K562 (cell line): ENCODE results near the gene FAM83B. TPM values are rescaled to one million over a fixed set of nuclear protein-coding genes. Genes with fewer than 3 reads are reported as not detected.

Experiments used
- AFF1 ChIP-seq, 2 experiments: fragments of 450-650 bp; IDR thresholded peaks; 2 replicates each; pipeline ENCODE4 v1.6.1; 2018; ENCODE audit warnings: mild to moderate bottlenecking in 2 of 2, low read depth in 1 of 2; ENCODE audit not compliant: partially characterized antibody in 2 of 2
- SIX5 ChIP-seq, 2 experiments: IDR thresholded peaks; 2 replicates each; pipeline ENCODE4 v1.6.1; 2011; ENCODE audit warnings: low read length in 2 of 2, borderline replicate concordance in 1 of 2, low read depth in 1 of 2, mild to moderate bottlenecking in 1 of 2, moderate library complexity in 1 of 2; ENCODE audit not compliant: insufficient read depth in 1 of 2
- ZNF324 ChIP-seq: fragments of 250-450 bp; sonication (Bioruptor Pico); IDR thresholded peaks from 2 replicates; pipeline ENCODE4 v1.4.0; 2020; ENCODE audit warnings: mild to moderate bottlenecking
- polyA plus RNA-seq, 8 experiments: library from polyadenylated mRNA; depleted of rRNA in 4 of 8; stranded (reverse) in 5 of 8; unstranded in 3 of 8; fragments of >200 nt; fragmentation: Nextera tagmentation in 2 of 8; fragmentation: Illumina TruSeq in 1 of 8; extraction: Ambion mirVana in 2 of 8; extraction: Trizol in 1 of 8; gene quantifications; 2 replicates each; pipeline versions ENCODE4 v1.2.1 to v1.2.3, GENCODE V29; 2011 to 2014; ENCODE audit warnings: inconsistent platforms in 1 of 8, missing spikeins in 1 of 8
- total RNA-seq, 7 experiments: library from RNA; depleted of rRNA in 6 of 7; stranded (reverse); fragments of >200 nt in 6 of 7; fragmentation: Illumina TruSeq in 2 of 7; extraction: Trizol in 2 of 7; gene quantifications; 2 replicates each; pipeline versions ENCODE4 v1.2.1 to v1.2.3, GENCODE V29; 2011 to 2021; ENCODE audit warnings: low replicate concordance in 1 of 7
- TF ChIP-seq, protein P1 (sequence below): fragments of 450-650 bp; IDR thresholded peaks from 2 replicates; pipeline ENCODE4 v1.6.1; 2016; ENCODE audit warnings: borderline replicate concordance

Gene FAM83B
- total and polyA plus RNA-seq, 9 of the 15 experiments (the other 6 are each of a cell fraction or from before 2014, with no cell fraction given): not detected

GRCh38 chr6:54910921-54911320 lies 64.3 kb downstream of the FAM83B start (continued):
- no peak for TF ChIP-seq AFF1 (IDR thresholded peaks at IDR 0.05; ENCODE audit: low read depth in 1 of 2, partially characterized antibody in 2 of 2)
- no peak for TF ChIP-seq ZNF324
- TF ChIP-seq SIX5 (IDR thresholded peaks at IDR 0.05; ENCODE audit: borderline replicate concordance in 1 of 2, insufficient read depth in 1 of 2, low read depth in 1 of 2, low read length in 2 of 2): no peak
- TF ChIP-seq, protein P1, sequence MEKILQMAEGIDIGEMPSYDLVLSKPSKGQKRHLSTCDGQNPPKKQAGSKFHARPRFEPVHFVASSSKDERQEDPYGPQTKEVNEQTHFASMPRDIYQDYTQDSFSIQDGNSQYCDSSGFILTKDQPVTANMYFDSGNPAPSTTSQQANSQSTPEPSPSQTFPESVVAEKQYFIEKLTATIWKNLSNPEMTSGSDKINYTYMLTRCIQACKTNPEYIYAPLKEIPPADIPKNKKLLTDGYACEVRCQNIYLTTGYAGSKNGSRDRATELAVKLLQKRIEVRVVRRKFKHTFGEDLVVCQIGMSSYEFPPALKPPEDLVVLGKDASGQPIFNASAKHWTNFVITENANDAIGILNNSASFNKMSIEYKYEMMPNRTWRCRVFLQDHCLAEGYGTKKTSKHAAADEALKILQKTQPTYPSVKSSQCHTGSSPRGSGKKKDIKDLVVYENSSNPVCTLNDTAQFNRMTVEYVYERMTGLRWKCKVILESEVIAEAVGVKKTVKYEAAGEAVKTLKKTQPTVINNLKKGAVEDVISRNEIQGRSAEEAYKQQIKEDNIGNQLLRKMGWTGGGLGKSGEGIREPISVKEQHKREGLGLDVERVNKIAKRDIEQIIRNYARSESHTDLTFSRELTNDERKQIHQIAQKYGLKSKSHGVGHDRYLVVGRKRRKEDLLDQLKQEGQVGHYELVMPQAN: no peak
